Right lobe of liver (tissue), 4 donors: ENCODE data around the gene HECW1.

Experiments used
- POLR2A ChIP-seq: fragments of 450-650 bp; IDR thresholded peaks from one replicate; pipeline ENCODE4 v1.6.1; 2017; ENCODE audit warnings: antibody characterized with exemption, mild to moderate bottlenecking
- TF ChIP-seq, protein P1 (sequence below), 4 donors: fragments of 200-600 bp in 3 of 4; fragments of 450-650 bp in 1 of 4; IDR thresholded peaks; one replicate each; pipeline versions ENCODE4 v1.5.1 to v1.8.0; 2016 to 2022; ENCODE audit warnings: antibody characterized with exemption in 4 of 4, mild to moderate bottlenecking in 2 of 4
- donor health status: DM: no; HTN: no; CAD: no.
- donor health status: DM: no; HTN: no; CAD: no.
- donor health status: DM: no; HTN: yes; CAD: no.

DNA sequence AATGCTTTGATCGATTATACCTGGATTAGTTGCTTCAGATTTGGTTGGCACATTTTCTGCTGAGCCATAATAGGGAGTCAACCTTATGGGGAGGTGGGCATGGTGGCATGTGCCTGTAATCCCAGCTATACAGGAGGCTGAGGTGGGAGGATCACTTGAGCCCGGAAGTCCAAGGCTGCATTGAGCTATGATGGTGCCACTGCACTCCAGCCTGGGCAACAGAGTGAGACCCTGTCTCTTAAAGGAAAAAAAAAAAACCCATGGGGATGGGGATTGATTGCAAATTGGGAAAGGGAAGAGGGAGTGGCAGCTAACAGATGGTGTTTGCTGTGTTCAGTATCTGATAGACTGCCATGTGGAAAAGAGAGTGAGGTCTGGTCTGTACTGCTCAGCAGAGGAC, 481.6 kb downstream of the HECW1 start:
- TF ChIP-seq, protein P1, sequence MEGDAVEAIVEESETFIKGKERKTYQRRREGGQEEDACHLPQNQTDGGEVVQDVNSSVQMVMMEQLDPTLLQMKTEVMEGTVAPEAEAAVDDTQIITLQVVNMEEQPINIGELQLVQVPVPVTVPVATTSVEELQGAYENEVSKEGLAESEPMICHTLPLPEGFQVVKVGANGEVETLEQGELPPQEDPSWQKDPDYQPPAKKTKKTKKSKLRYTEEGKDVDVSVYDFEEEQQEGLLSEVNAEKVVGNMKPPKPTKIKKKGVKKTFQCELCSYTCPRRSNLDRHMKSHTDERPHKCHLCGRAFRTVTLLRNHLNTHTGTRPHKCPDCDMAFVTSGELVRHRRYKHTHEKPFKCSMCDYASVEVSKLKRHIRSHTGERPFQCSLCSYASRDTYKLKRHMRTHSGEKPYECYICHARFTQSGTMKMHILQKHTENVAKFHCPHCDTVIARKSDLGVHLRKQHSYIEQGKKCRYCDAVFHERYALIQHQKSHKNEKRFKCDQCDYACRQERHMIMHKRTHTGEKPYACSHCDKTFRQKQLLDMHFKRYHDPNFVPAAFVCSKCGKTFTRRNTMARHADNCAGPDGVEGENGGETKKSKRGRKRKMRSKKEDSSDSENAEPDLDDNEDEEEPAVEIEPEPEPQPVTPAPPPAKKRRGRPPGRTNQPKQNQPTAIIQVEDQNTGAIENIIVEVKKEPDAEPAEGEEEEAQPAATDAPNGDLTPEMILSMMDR (IDR thresholded peaks at IDR 0.05) = no peak
- TF ChIP-seq POLR2A = no peak
